ENCODE results near the gene PSME4. TPM values are rescaled to one million over a fixed set of nuclear protein-coding genes. Genes with fewer than 3 reads are reported as not detected.
"Not testable (repeated sequence)": the region's sequence is repeated elsewhere in the genome, so short reads cannot be mapped to it uniquely, and the experiment has no call there.

Gene PSME4
- total RNA-seq, 2 experiments from 2014 or later, result 51.8 to 56.0 TPM

DNA sequence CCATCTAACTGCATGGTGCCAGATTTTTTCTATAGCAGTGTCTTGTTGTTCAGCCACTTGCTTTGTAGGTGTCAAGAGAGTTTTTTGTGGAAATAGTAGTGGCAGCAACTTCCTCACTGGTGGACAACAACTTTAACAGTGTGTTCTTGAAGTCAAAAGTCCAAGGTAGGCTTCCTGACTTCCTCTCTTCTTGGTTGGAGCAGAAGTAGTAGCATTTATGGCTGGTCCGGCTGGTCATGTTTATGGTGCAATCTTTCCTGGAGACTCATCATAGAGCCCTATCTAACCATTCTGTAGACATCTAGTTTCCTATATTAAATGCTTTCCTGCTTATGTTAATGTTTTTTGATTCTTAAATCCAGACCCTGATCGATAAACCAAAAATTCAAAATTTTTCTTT lies 122.7 kb downstream of the PSME4 start:
- no peaks in the 10 kb centered on the region for H3K27me3 Mint-ChIP-seq
- H3K36me3 Mint-ChIP-seq, result peaks cover 7% of the 10 kb centered on the region

GRCh38 chr2:53843595-53843994 lies 127.2 kb downstream of the PSME4 start:
- Mint-ChIP-seq H3K4me3 (no peak overlapping the region), H3K36me3 (peaks cover 6% of the 10 kb centered on the region), H3K27ac (no peak overlapping the region), H3K9me3 (no peaks in the 10 kb centered on the region), H3K4me1 (peaks cover 2% of the 10 kb centered on the region), H3K27me3 (no peaks in the 10 kb centered on the region)
- no peak for DNase-seq

More for the DNA sequence above, 122.7 kb downstream of the PSME4 start:
- H3K9me3 Mint-ChIP-seq, result no peaks in the 10 kb centered on the region
- H3K4me3 Mint-ChIP-seq, result no peak overlapping the region
- DNase-seq, result no peak
- no peak overlapping the region for H3K27ac Mint-ChIP-seq
- no peaks in the 10 kb centered on the region for H3K4me1 Mint-ChIP-seq

GRCh38 chr2:53842891-53843290 lies 127.9 kb downstream of the PSME4 start:
- H3K4me3 Mint-ChIP-seq, result no peak overlapping the region
- H3K27ac Mint-ChIP-seq, result no peak overlapping the region
- DNase-seq, result no peak
- peaks cover 2% of the 10 kb centered on the region for H3K4me1 Mint-ChIP-seq
- no peaks in the 10 kb centered on the region for H3K9me3 Mint-ChIP-seq
- H3K36me3 Mint-ChIP-seq, result peaks cover 3% of the 10 kb centered on the region
- H3K27me3 Mint-ChIP-seq, result no peaks in the 10 kb centered on the region

DNA sequence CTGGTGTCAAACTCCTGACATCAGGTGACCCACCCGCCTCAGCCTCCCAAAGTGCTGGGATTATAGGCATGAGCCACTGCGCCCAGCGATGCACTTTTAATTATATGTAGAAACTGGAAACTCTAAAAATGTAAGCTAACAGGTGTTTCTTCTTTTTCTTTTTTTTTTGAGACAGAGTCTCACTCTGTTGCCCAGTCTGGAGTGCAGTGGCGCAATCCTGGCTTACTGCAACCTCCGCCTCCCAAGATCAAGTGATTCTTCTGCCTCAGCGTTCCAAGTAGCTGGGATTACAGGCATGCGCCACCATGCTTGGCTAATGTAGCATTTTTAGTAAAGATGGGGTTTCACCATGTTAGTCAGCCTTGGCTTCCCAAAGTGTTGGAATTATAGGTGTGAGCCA lies 129.1 kb downstream of the PSME4 start:
- H3K4me3 Mint-ChIP-seq, H3K36me3 Mint-ChIP-seq, H3K4me1 Mint-ChIP-seq, H3K9me3 Mint-ChIP-seq, DNase-seq, H3K27me3 Mint-ChIP-seq, H3K27ac Mint-ChIP-seq: not testable (repeated sequence)

DNA sequence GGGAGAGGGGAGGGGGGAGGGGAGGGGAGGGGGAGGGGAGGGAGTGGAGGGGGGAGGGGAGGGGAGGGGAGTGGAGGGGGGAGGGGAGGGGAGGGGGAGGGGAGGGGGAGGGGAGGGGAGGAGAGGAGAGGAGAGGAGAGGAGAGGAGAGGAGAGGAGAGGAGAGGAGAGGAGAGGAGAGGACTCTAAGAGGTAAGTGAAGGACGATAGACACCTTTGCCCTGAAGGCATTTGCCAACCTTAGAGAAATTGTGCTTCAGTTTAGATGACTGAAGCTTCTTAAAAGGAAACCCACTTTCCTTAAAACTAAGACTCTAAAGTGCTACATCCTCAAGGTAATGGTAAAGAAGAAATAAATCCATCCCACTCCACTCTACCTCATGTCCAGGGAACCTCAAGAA lies 130.2 kb downstream of the PSME4 start:
- Mint-ChIP-seq H3K4me1 (peaks cover 2% of the 10 kb centered on the region), H3K9me3 (no peaks in the 10 kb centered on the region), H3K27me3 (no peaks in the 10 kb centered on the region), H3K4me3 (no peak overlapping the region), H3K36me3 (peaks cover 7% of the 10 kb centered on the region), H3K27ac (no peak overlapping the region)
- DNase-seq, result no peak

DNA sequence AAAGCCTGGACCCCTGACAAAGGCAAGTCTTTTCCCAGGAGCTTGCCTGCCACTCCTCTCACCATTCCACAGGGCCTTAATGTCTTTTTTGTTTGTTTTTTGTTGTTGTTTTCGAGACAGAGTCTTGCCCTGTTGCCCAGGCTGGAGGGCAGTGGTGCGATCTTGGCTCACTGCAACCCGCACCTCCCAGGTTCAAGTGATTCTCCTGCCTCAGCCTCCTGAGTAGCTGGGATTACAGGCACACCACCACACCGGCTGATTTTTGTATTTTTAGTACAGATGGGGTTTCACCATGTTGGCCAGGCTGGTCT lies 140.9 kb downstream of the PSME4 start:
- H3K27ac Mint-ChIP-seq, DNase-seq, H3K4me3 Mint-ChIP-seq, H3K4me1 Mint-ChIP-seq, H3K27me3 Mint-ChIP-seq, H3K9me3 Mint-ChIP-seq: not testable (repeated sequence)
- peaks cover 13% of the 10 kb centered on the region for H3K36me3 Mint-ChIP-seq

DNA sequence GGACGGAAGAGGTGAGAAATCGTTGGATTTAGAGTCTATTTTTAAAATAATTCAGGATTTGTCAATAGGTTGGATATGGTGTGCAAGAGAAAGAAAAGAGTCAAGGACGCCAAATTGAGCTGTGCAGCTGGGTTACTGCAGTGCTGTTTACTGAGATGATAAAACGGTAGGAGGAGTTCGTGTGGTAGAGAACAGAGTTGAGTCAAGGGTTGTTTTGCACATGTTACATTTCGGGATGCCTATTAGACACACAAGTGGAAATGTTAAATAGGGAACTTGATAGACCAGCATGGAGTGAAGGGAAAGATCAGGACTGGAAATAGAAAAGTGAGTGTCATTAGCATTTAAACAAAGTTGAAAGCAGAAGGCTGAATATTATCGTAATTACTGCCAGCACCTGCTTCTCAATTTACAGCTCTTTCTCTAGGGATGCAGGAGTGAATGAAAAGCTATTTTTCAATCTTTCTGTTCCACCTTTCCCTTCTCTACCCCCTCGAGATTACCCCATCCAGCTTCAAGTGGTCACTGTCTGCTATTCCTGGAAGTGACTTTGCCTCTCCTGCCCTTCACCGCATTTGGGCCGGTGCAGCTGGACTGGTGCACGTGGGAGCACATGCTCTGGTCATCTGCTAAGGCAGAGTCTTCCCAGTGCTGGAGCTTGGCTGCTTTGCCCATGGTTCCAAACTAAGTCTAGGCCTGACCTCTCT lies 141.4 kb downstream of the PSME4 start:
- no peaks in the 10 kb centered on the region for H3K27me3 Mint-ChIP-seq
- H3K27ac Mint-ChIP-seq, result no peak overlapping the region
- peaks cover 9% of the 10 kb centered on the region for H3K36me3 Mint-ChIP-seq
- H3K4me3 Mint-ChIP-seq, result no peak overlapping the region
- no peak for DNase-seq
- peaks cover 2% of the 10 kb centered on the region for H3K9me3 Mint-ChIP-seq
- H3K4me1 Mint-ChIP-seq, result no peaks in the 10 kb centered on the region

- Mint-ChIP-seq H3K4me3 (no peak overlapping the region), H3K27me3 (no peaks in the 10 kb centered on the region), H3K27ac (no peak overlapping the region), H3K4me1 (no peaks in the 10 kb centered on the region), H3K36me3 (peaks cover 8% of the 10 kb centered on the region), H3K9me3 (peaks cover 2% of the 10 kb centered on the region)
- no peak for DNase-seq
Observed at GRCh38 chr2:53828331-53828730, 142.5 kb downstream of the PSME4 start.

DNA sequence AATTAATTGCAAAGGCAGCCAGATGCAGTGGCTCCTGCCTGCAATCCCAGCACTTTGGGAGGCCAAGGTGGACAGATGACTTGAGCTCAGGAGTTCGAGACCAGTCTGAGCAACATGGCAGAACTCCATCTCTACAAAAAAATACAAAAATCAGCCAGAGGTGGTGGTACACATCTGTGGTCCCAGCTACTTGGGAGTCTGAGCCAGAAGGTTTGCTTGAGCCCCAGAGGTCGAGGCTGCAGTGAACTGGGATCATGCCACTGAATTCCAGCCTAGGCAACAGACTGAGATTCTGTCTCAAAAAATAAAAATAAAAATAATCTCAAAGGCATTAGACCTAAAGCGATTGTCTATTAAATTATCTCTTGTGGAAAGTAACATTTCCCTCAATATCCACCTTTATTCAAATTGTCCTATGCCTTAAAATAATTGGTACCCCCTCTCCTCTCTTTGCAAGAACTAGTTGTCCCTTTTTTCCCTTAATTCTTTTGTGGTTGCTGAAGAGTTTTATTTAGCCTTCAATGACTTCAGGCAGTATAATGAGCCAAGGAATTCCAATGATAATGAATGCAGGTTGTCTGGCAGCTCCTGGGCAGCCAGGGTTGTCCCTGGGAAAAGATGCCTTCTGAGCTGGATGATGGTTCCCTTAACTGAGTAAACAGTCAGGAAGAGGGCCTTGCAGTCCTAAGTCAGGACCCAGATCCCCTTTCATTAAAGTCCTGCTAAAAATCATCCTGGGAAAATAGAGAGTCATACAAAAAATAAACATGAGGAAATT lies 143.2 kb downstream of the PSME4 start:
- peaks cover 8% of the 10 kb centered on the region for H3K36me3 Mint-ChIP-seq
- no peak for DNase-seq
- no peaks in the 10 kb centered on the region for H3K4me1 Mint-ChIP-seq
- H3K9me3 Mint-ChIP-seq, result peaks cover 2% of the 10 kb centered on the region
- H3K4me3 Mint-ChIP-seq, result no peak overlapping the region
- H3K27ac Mint-ChIP-seq, result no peak overlapping the region
- no peaks in the 10 kb centered on the region for H3K27me3 Mint-ChIP-seq

DNA sequence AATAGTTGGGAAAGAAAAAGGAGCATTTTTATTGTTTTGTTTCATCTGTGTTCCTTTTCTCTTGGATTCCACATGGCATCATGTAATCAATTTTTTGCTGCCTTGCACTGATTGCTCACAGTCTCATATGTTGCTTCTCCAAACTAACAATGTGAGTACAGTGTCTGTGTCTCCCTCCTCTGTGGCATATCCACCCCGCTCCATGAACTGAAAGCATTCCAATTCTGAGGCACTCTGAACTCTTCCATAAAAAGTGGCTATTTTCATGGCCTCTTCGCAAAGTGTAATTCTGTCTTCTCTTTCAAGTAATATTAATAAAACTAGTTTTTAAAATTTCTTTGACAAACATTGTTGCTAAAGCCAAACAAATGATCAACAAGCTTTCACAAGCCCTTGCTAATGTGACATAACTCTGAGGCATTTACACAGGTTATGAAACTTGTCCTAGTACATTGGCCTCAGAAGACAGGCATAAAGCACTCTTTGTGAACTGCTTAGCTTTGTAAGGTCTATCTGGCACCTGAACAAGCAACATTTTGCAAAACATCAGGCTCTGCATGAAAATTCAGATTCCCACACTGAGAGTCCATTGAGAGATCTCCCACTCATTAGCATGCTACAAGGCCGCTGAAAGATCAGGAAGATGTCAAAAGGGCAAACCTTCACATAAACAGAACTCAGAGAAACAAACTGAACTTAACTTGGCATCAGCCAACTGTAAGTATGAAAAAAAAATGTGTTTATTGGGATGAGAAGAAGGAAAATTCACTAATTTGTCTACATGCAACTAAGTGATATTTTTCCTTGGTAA lies 144.0 kb downstream of the PSME4 start:
- peaks cover 8% of the 10 kb centered on the region for H3K36me3 Mint-ChIP-seq
- H3K9me3 Mint-ChIP-seq, result peaks cover 2% of the 10 kb centered on the region
- H3K4me1 Mint-ChIP-seq, result no peaks in the 10 kb centered on the region
- DNase-seq, result no peak
- no peak overlapping the region for H3K27ac Mint-ChIP-seq
- no peaks in the 10 kb centered on the region for H3K27me3 Mint-ChIP-seq
- H3K4me3 Mint-ChIP-seq, result no peak overlapping the region

- Mint-ChIP-seq H3K27ac (no peak overlapping the region), H3K36me3 (peaks cover 8% of the 10 kb centered on the region), H3K4me3 (no peak overlapping the region), H3K27me3 (no peaks in the 10 kb centered on the region), H3K9me3 (peaks cover 2% of the 10 kb centered on the region), H3K4me1 (no peaks in the 10 kb centered on the region)
- DNase-seq, result no peak
Observed at GRCh38 chr2:53826030-53826410, 144.8 kb downstream of the PSME4 start.

GRCh38 chr2:53823639-53824038 lies 147.2 kb downstream of the PSME4 start:
- peak; percentile 4 for DNase-seq
- H3K4me1 Mint-ChIP-seq, H3K36me3 Mint-ChIP-seq, H3K27me3 Mint-ChIP-seq, H3K9me3 Mint-ChIP-seq, H3K27ac Mint-ChIP-seq, H3K4me3 Mint-ChIP-seq: not testable (repeated sequence)

- no peak for DNase-seq
- Mint-ChIP-seq H3K36me3 (peaks cover 3% of the 10 kb centered on the region), H3K4me1 (no peaks in the 10 kb centered on the region), H3K9me3 (no peaks in the 10 kb centered on the region), H3K27ac (no peak overlapping the region), H3K27me3 (no peaks in the 10 kb centered on the region), H3K4me3 (no peak overlapping the region)
Observed at GRCh38 chr2:53821810-53822209, 149.0 kb downstream of the PSME4 start.

GRCh38 chr2:53820711-53821110 lies 150.1 kb downstream of the PSME4 start:
- no peak for DNase-seq
- H3K27ac Mint-ChIP-seq, result no peak overlapping the region
- H3K27me3 Mint-ChIP-seq, result no peaks in the 10 kb centered on the region
- H3K9me3 Mint-ChIP-seq, result no peaks in the 10 kb centered on the region
- H3K4me1 Mint-ChIP-seq, result no peaks in the 10 kb centered on the region
- H3K36me3 Mint-ChIP-seq, result peaks cover 5% of the 10 kb centered on the region
- H3K4me3 Mint-ChIP-seq, result no peak overlapping the region

DNA sequence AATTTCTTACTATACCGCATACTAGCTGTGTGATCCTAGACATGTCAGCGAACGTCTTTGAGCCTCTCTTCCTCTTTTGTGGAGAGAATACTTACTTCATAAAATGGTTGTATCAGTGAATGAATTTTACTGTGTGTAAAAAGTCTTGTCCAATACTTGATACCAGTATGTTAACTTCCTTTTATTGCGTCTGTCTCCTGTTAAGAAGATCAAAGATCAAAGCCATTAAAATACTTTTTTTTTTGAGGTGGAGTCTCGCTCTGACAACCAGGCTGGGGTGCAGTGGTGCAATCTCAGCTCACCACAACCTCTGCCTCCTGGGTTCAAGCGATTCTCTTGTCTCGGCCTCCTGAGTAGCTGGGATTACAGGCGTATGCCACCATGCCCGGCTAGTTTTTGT lies 150.7 kb downstream of the PSME4 start:
- H3K4me1 Mint-ChIP-seq, result no peaks in the 10 kb centered on the region
- no peak overlapping the region for H3K27ac Mint-ChIP-seq
- peaks cover 9% of the 10 kb centered on the region for H3K36me3 Mint-ChIP-seq

More for the DNA sequence above, 150.7 kb downstream of the PSME4 start:
- Mint-ChIP-seq H3K4me3 (no peak overlapping the region), H3K9me3 (no peaks in the 10 kb centered on the region), H3K27me3 (no peaks in the 10 kb centered on the region)
- no peak for DNase-seq

Data from activated naive CD8-positive, alpha-beta T cell treated with anti-CD3 and anti-CD28 coated beads for 36 hours (primary cell).